ENCODE data around the gene BANF2. TPM values are rescaled to one million over a fixed set of nuclear protein-coding genes. Genes with fewer than 3 reads are reported as not detected.

BANF2 gene
- polyA plus RNA-seq, 1 donor from 2014 or later: not detected

DNA sequence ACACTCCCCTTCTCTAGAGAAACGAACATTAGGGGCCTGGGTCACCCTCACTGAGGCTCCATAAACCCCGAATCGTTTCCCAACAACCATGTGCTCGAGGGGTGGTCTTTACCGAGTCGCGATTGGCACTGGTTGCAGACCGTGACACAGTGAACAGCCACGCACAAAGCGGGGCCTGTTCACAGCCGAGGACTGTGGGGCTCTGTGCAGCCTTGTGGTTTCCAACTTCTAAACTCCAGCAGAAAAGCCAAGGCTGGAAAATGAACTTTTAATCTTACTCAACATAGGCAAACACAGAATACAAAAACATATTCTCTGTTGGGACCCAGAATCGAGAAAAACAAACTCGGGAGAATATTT, 36.7 kb upstream of the BANF2 start:
- Histone ChIP-seq H3F3A (ENCODE audit: insufficient read depth, low read length, poor library complexity, severe bottlenecking) (no peaks in the 10 kb centered on the region), H3K9me2 (ENCODE audit: insufficient read depth, low read length) (no peaks in the 10 kb centered on the region), H3K9me3 (ENCODE audit: low read length) (no peaks in the 10 kb centered on the region), H3K36me3 (ENCODE audit: insufficient read depth, low read length) (no peaks in the 10 kb centered on the region), H2AFZ (ENCODE audit: low read depth, low read length) (no peak overlapping the region), H3K4me2 (ENCODE audit: low read length) (no peak overlapping the region), H4K20me1 (ENCODE audit: insufficient read depth) (no peaks in the 10 kb centered on the region), H3K79me2 (replicated peaks; ENCODE audit: insufficient read depth, low read length) (no peaks in the 10 kb centered on the region), H3K27me3 (ENCODE audit: insufficient read depth, low read depth, low read length) (no peaks in the 10 kb centered on the region), H3K27ac (ENCODE audit: low read length) (no peak overlapping the region), H3K9ac (ENCODE audit: low read length) (no peak overlapping the region), H3K4me3 (ENCODE audit: low read length) (no peak overlapping the region)
- TF ChIP-seq, protein P1, sequence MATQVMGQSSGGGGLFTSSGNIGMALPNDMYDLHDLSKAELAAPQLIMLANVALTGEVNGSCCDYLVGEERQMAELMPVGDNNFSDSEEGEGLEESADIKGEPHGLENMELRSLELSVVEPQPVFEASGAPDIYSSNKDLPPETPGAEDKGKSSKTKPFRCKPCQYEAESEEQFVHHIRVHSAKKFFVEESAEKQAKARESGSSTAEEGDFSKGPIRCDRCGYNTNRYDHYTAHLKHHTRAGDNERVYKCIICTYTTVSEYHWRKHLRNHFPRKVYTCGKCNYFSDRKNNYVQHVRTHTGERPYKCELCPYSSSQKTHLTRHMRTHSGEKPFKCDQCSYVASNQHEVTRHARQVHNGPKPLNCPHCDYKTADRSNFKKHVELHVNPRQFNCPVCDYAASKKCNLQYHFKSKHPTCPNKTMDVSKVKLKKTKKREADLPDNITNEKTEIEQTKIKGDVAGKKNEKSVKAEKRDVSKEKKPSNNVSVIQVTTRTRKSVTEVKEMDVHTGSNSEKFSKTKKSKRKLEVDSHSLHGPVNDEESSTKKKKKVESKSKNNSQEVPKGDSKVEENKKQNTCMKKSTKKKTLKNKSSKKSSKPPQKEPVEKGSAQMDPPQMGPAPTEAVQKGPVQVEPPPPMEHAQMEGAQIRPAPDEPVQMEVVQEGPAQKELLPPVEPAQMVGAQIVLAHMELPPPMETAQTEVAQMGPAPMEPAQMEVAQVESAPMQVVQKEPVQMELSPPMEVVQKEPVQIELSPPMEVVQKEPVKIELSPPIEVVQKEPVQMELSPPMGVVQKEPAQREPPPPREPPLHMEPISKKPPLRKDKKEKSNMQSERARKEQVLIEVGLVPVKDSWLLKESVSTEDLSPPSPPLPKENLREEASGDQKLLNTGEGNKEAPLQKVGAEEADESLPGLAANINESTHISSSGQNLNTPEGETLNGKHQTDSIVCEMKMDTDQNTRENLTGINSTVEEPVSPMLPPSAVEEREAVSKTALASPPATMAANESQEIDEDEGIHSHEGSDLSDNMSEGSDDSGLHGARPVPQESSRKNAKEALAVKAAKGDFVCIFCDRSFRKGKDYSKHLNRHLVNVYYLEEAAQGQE (IDR thresholded peaks at IDR 0.05; ENCODE audit: borderline replicate concordance): no peak
- no peak for TF ChIP-seq SMC3 (conservative IDR thresholded peaks at IDR 0.05; ENCODE audit: poor library complexity)
- no peak for TF ChIP-seq MXI1 (conservative IDR thresholded peaks at IDR 0.05; ENCODE audit: poor library complexity, severe bottlenecking)
- no peak for TF ChIP-seq EP300 (conservative IDR thresholded peaks at IDR 0.05; ENCODE audit: poor library complexity, severe bottlenecking)
- TF ChIP-seq EZH2 (IDR thresholded peaks at IDR 0.05; ENCODE audit: borderline replicate concordance, insufficient read depth, low read length, poor library complexity, severe bottlenecking): no peak

DNA sequence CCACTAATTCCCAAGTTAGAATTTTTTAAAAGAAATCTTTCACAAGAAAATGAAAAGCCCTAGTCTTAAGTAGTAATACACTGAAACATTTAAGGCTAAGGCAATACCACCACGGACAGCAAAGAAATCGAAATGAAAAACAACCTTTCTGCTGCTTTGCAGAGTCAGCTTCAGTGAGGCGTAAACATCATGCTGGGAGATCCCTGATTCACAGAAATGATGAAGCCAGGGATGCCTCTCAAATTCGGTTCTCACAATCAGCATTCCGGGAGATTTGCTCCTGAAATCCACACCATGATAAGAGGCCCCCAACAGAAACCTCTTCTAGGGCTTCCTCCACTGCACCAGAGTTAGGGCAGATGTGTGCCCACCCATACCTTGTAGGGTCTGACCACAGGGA, 36.3 kb upstream of the BANF2 start:
- no peaks in the 10 kb centered on the region for H3K9me2 ChIP-seq (ENCODE audit: insufficient read depth, low read length)
- TF ChIP-seq SMC3 (conservative IDR thresholded peaks at IDR 0.05; ENCODE audit: poor library complexity) (no peak), POLR2AphosphoS5 (IDR thresholded peaks at IDR 0.05) (no peak), RAD21 (conservative IDR thresholded peaks at IDR 0.05) (no peak), MXI1 (conservative IDR thresholded peaks at IDR 0.05; ENCODE audit: poor library complexity, severe bottlenecking) (no peak), TAF1 (IDR thresholded peaks at IDR 0.05; ENCODE audit: low read depth) (no peak), EP300 (conservative IDR thresholded peaks at IDR 0.05; ENCODE audit: poor library complexity, severe bottlenecking) (no peak), EZH2 (IDR thresholded peaks at IDR 0.05; ENCODE audit: borderline replicate concordance, insufficient read depth, low read length, poor library complexity, severe bottlenecking) (no peak)
- TF ChIP-seq, protein P1 (IDR thresholded peaks at IDR 0.05; ENCODE audit: borderline replicate concordance): no peak
- TF ChIP-seq, protein P2, sequence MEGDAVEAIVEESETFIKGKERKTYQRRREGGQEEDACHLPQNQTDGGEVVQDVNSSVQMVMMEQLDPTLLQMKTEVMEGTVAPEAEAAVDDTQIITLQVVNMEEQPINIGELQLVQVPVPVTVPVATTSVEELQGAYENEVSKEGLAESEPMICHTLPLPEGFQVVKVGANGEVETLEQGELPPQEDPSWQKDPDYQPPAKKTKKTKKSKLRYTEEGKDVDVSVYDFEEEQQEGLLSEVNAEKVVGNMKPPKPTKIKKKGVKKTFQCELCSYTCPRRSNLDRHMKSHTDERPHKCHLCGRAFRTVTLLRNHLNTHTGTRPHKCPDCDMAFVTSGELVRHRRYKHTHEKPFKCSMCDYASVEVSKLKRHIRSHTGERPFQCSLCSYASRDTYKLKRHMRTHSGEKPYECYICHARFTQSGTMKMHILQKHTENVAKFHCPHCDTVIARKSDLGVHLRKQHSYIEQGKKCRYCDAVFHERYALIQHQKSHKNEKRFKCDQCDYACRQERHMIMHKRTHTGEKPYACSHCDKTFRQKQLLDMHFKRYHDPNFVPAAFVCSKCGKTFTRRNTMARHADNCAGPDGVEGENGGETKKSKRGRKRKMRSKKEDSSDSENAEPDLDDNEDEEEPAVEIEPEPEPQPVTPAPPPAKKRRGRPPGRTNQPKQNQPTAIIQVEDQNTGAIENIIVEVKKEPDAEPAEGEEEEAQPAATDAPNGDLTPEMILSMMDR (IDR thresholded peaks at IDR 0.05; ENCODE audit: poor library complexity, severe bottlenecking): no peak
- no peaks in the 10 kb centered on the region for H3K36me3 ChIP-seq (ENCODE audit: insufficient read depth, low read length)
- no peaks in the 10 kb centered on the region for H3K27me3 ChIP-seq (ENCODE audit: insufficient read depth, low read depth, low read length)
- no peaks in the 10 kb centered on the region for H3F3A ChIP-seq (ENCODE audit: insufficient read depth, low read length, poor library complexity, severe bottlenecking)
- no peak overlapping the region for H3K9ac ChIP-seq (ENCODE audit: low read length)
- no peak overlapping the region for H3K4me3 ChIP-seq (ENCODE audit: low read length)
- no peaks in the 10 kb centered on the region for H4K20me1 ChIP-seq (ENCODE audit: insufficient read depth)
- H2AFZ ChIP-seq (ENCODE audit: low read depth, low read length): no peak overlapping the region
- no peak overlapping the region for H3K27ac ChIP-seq (ENCODE audit: low read length)
- no peaks in the 10 kb centered on the region for H3K79me2 ChIP-seq (replicated peaks; ENCODE audit: insufficient read depth, low read length)
- H3K4me2 ChIP-seq (ENCODE audit: low read length): no peak overlapping the region
- no peaks in the 10 kb centered on the region for H3K9me3 ChIP-seq (ENCODE audit: low read length)

Measured in neural cell (in vitro differentiated cells).